HCT116 (cell line): ENCODE results near the gene GIT2. TPM values are rescaled to one million over a fixed set of nuclear protein-coding genes. Genes with fewer than 3 reads are reported as not detected.

Experiments
- ATAC-seq: fragments of 200-7000 bp; cut with Tn5 transposase; 2 replicates; pipeline ENCODE4 v1.9.1; 2020; ENCODE audit warnings: mild to moderate bottlenecking, moderate library complexity
- BruUV-seq: library from RNA; stranded (reverse); fragments of 400-500 nt; replicated peaks from 2 replicates; lab custom pipeline; 2021; lab: Mats Ljungman, UMichigan
- CTCF ChIA-PET: fragments of 300-600 bp; sonication (Branson Sonifier 250); formaldehyde crosslinking; loops from one replicate; lab custom pipeline; 2021; ENCODE audit warnings: antibody characterized with exemption; lab: Charles Lee
- POLR2A ChIA-PET: fragments of 300-600, 350-600 bp; sonication (Branson Sonifier 250); formaldehyde crosslinking; loops from one replicate; lab custom pipeline; 2021; ENCODE audit warnings: antibody characterized with exemption; lab: Charles Lee
- RAD21 ChIA-PET, 2 experiments: fragments of 300-600 bp; sonication (Branson Sonifier 250); formaldehyde crosslinking; loops; one replicate each; lab custom pipeline; 2023; ENCODE audit warnings: low total read pairs in 2 of 2; ENCODE audit not compliant: uncharacterized antibody in 2 of 2, unreplicated experiment in 2 of 2, low non-redundant PET in 1 of 2; lab: Charles Lee
- DNase-seq: peaks from one replicate; pipeline ENCODE4 v3.0.0-alpha.2; 2010; ENCODE audit warnings: low read depth, low spot score
- H2AFZ ChIP-seq: fragments of 200-600 bp; shearing (Covaris generic), sonication (generic); 2 replicates; pipeline ENCODE4 v1.6.1; 2017; ENCODE audit warnings: low read depth, mixed run types, mixed read lengths, antibody characterized with exemption, low read length; ENCODE audit not compliant: poor library complexity, severe bottlenecking
- H3K27ac ChIP-seq: 2 replicates; pipeline ENCODE4 v1.5.1; 2012; ENCODE audit warnings: low read depth, low read length
- H3K27me3 ChIP-seq: fragments of 200-600 bp; sonication (generic); 2 replicates; pipeline ENCODE4 v1.6.1; 2016; ENCODE audit warnings: mixed run types, low read length, mixed read lengths; ENCODE audit not compliant: insufficient read depth
- H3K36me3 ChIP-seq, 2 experiments: fragments of 200-500 bp in 1 of 2; fragments of 200-600 bp in 1 of 2; sonication (Bioruptor generic) in 1 of 2; sonication (generic) in 1 of 2; 2 replicates each; pipeline versions ENCODE4 v1.5.1 to v1.6.1; 2014 to 2016; ENCODE audit warnings: low read length in 2 of 2, inconsistent platforms in 1 of 2, mixed read lengths in 1 of 2, mixed run types in 1 of 2; ENCODE audit not compliant: insufficient read depth in 2 of 2, control insufficient read depth in 1 of 2
- H3K4me1 ChIP-seq, 2 experiments: fragments of 200-600 bp in 1 of 2; sonication (generic) in 1 of 2; 2 replicates each; pipeline versions ENCODE4 v1.5.1 to v1.6.1; 2012 to 2017; ENCODE audit warnings: low read length in 2 of 2, inconsistent platforms in 1 of 2, mild to moderate bottlenecking in 1 of 2, mixed read lengths in 1 of 2, mixed run types in 1 of 2, moderate library complexity in 1 of 2; ENCODE audit not compliant: insufficient read depth in 2 of 2, control insufficient read depth in 1 of 2
- H3K4me2 ChIP-seq: fragments of 200-600 bp; sonication (generic); 2 replicates; pipeline ENCODE4 v1.6.1; 2017; ENCODE audit warnings: mixed run types, low read length, mixed read lengths
- H3K4me3 ChIP-seq, 2 experiments: fragments of 200-600 bp in 1 of 2; sonication (generic) in 1 of 2; replicated peaks in 1 of 2; 2 replicates each; pipeline ENCODE4 v1.5.1; 2011 to 2016; ENCODE audit warnings: low read length in 2 of 2, control low read depth in 1 of 2, low read depth in 1 of 2, mild to moderate bottlenecking in 1 of 2, mixed read lengths in 1 of 2, mixed run types in 1 of 2
- H3K79me2 ChIP-seq: fragments of 200-600 bp; sonication (generic); 2 replicates; pipeline ENCODE4 v1.6.1; 2017; ENCODE audit warnings: mild to moderate bottlenecking, mixed run types, low read length, moderate library complexity, mixed read lengths; ENCODE audit not compliant: insufficient read depth
- H3K9ac ChIP-seq: fragments of 200-600 bp; sonication (generic); 2 replicates; pipeline ENCODE4 v1.6.1; 2016; ENCODE audit warnings: low read length, mixed read lengths
- H3K9me2 ChIP-seq: fragments of 200-600 bp; sonication (generic), shearing (Covaris generic); 2 replicates; pipeline ENCODE4 v1.6.1; 2017; ENCODE audit warnings: mixed run types, mild to moderate bottlenecking, moderate library complexity; ENCODE audit not compliant: insufficient read depth
- H3K9me3 ChIP-seq, 2 experiments: fragments of 200-500 bp in 1 of 2; fragments of 200-600 bp in 1 of 2; sonication (Bioruptor generic) in 1 of 2; sonication (generic) in 1 of 2; 2 replicates each; pipeline ENCODE4 v1.6.1; 2014 to 2017; ENCODE audit warnings: low read length in 2 of 2, mixed read lengths in 2 of 2, inconsistent platforms in 1 of 2, low read depth in 1 of 2, mild to moderate bottlenecking in 1 of 2, mixed run types in 1 of 2, moderate library complexity in 1 of 2; ENCODE audit not compliant: control insufficient read depth in 1 of 2, insufficient read depth in 1 of 2
- H4K20me1 ChIP-seq: fragments of 200-600 bp; sonication (generic), shearing (Covaris generic); 2 replicates; pipeline ENCODE4 v1.6.1; 2017; ENCODE audit warnings: mixed run types, mild to moderate bottlenecking, moderate library complexity; ENCODE audit not compliant: insufficient read depth
- ATF3 ChIP-seq: IDR thresholded peaks from 2 replicates; pipeline ENCODE4 v1.6.1; 2012
- CBX3 ChIP-seq: IDR thresholded peaks from 2 replicates; pipeline ENCODE4 v1.6.1; 2012; ENCODE audit warnings: low read depth
- CTCF ChIP-seq, 3 experiments: fragments of 200-600 bp in 1 of 3; sonication (generic) in 1 of 3; IDR thresholded peaks in 2 of 3; conservative IDR thresholded peaks in 1 of 3; 2 replicates each; pipeline ENCODE4 v1.5.1; 2012 to 2017; ENCODE audit warnings: low read depth in 2 of 3, low read length in 2 of 3, antibody characterized with exemption in 1 of 3, borderline replicate concordance in 1 of 3, control low read depth in 1 of 3, mild to moderate bottlenecking in 1 of 3, mixed read lengths in 1 of 3, mixed run types in 1 of 3, moderate library complexity in 1 of 3; ENCODE audit not compliant: insufficient read depth in 1 of 3
- EGR1 ChIP-seq: IDR thresholded peaks from 2 replicates; pipeline ENCODE4 v1.6.1; 2012; ENCODE audit warnings: low read depth
- ELF1 ChIP-seq: IDR thresholded peaks from 2 replicates; pipeline ENCODE4 v1.6.1; 2012; ENCODE audit warnings: low read depth, borderline replicate concordance
- EZH2 ChIP-seq: fragments of 200-600 bp; sonication (generic); IDR thresholded peaks from 2 replicates; pipeline ENCODE4 v1.6.1; 2017; ENCODE audit warnings: antibody characterized with exemption, mixed run types
- EZH2phosphoT487 ChIP-seq: fragments of 200-600 bp; IDR thresholded peaks from 2 replicates; pipeline ENCODE4 v1.6.1; 2018; ENCODE audit warnings: antibody characterized with exemption, borderline replicate concordance
- FOSL1 ChIP-seq: IDR thresholded peaks from 2 replicates; pipeline ENCODE4 v1.6.1; 2012; ENCODE audit warnings: low read depth
- JUND ChIP-seq: IDR thresholded peaks from 2 replicates; pipeline ENCODE4 v1.6.1; 2012
- MAX ChIP-seq: IDR thresholded peaks from 2 replicates; pipeline ENCODE4 v1.6.1; 2012
- POLR2A ChIP-seq: IDR thresholded peaks from 2 replicates; pipeline ENCODE4 v1.7.0; 2011; ENCODE audit warnings: borderline replicate concordance; ENCODE audit not compliant: insufficient read depth, insufficient read length; ENCODE audit errors: extremely low read depth
- POLR2AphosphoS5 ChIP-seq: IDR thresholded peaks from 2 replicates; pipeline ENCODE4 v1.6.1; 2011; ENCODE audit warnings: mild to moderate bottlenecking, low read depth, low read length, moderate library complexity
- REST ChIP-seq: IDR thresholded peaks from 2 replicates; pipeline ENCODE4 v1.6.1; 2012; ENCODE audit warnings: low read depth
- SIN3A ChIP-seq: IDR thresholded peaks from 2 replicates; pipeline ENCODE4 v1.6.1; 2012; ENCODE audit warnings: low read depth
- SP1 ChIP-seq: IDR thresholded peaks from 2 replicates; pipeline ENCODE4 v1.6.1; 2012; ENCODE audit warnings: low read depth
- TCF7L2 ChIP-seq: IDR thresholded peaks from 2 replicates; pipeline ENCODE4 v1.7.0; 2011; ENCODE audit warnings: borderline replicate concordance, inconsistent platforms; ENCODE audit not compliant: insufficient read depth, insufficient read length; ENCODE audit errors: extremely low read depth
- YY1 ChIP-seq: IDR thresholded peaks from 2 replicates; pipeline ENCODE4 v1.6.1; 2011; ENCODE audit warnings: low read length, low read depth, moderate library complexity, mild to moderate bottlenecking; ENCODE audit not compliant: insufficient replicate concordance; ENCODE audit errors: extremely low read depth
- ZFX ChIP-seq: fragments of 450-650 bp; IDR thresholded peaks from 2 replicates; pipeline ENCODE4 v1.6.1; 2017
- ZNF274 ChIP-seq: fragments of 200-500 bp; sonication (Bioruptor generic); IDR thresholded peaks from 2 replicates; pipeline ENCODE4 v1.6.1; 2014; ENCODE audit warnings: mild to moderate bottlenecking, low read depth, low read length, inconsistent platforms
- intact Hi-C: fragments of 100-400 bp; cut with micrococcal nuclease; formaldehyde crosslinking; loops from 2 replicates; pipeline ENCODE4 v1.10.0; 2022
- total RNA-seq: library from RNA; stranded (reverse); gene quantifications from one replicate; pipeline ENCODE4 v1.2.1, GENCODE V29; 2021; ENCODE audit not compliant: unreplicated experiment
- TF ChIP-seq, protein P1 (sequence below): IDR thresholded peaks from 2 replicates; pipeline ENCODE4 v1.6.1; 2011; ENCODE audit warnings: mild to moderate bottlenecking, low read length, moderate library complexity; ENCODE audit not compliant: insufficient replicate concordance; ENCODE audit errors: extremely low read depth

GIT2 gene
- total RNA-seq, 1 experiment from 2014 or later, result 21.5 TPM

GRCh38 chr12:109946913-109947312 is 49.3 kb downstream of the GIT2 start:
- Histone ChIP-seq H3K79me2 (no peaks in the 10 kb centered on the region), H3K9me3 (no peaks in the 10 kb centered on the region), H3K36me3 (0 out of 4 replicates have a peak, but pooled peaks cover 3 to 6% of the 10 kb centered on the region in 2 experiments), H3K4me2 (no peak overlapping the region), H3K4me3 (no peak overlapping the region), H3K27ac (no peak overlapping the region), H3K4me1 (peaks cover 21 to 32% of the 10 kb centered on the region in 2 experiments), H2AFZ (no peak overlapping the region), H3K9ac (no peak overlapping the region), H4K20me1 (no peaks in the 10 kb centered on the region), H3K9me2 (no peaks in the 10 kb centered on the region), H3K27me3 (no peaks in the 10 kb centered on the region)
- CTCF ChIA-PET, result no interaction called here
- TF ChIP-seq FOSL1, result no peak
- no peak for TF ChIP-seq CTCF (IDR thresholded peaks at IDR 0.05 in 2 of 3, conservative IDR thresholded peaks at IDR 0.05 in 1 of 3; ENCODE audit: borderline replicate concordance in 1 of 3, insufficient read depth in 1 of 3, low read depth in 2 of 3, low read length in 2 of 3)
- no peak for TF ChIP-seq ELF1
- TF ChIP-seq YY1, result no peak
- no peak for TF ChIP-seq ZNF274
- TF ChIP-seq ATF3, result no peak
- no peak for TF ChIP-seq JUND
- no peak for TF ChIP-seq MAX
- no peak for TF ChIP-seq EZH2
- TF ChIP-seq CBX3, result no peak
- TF ChIP-seq EGR1, result no peak
- TF ChIP-seq EZH2phosphoT487, result no peak
- TF ChIP-seq, protein P1, sequence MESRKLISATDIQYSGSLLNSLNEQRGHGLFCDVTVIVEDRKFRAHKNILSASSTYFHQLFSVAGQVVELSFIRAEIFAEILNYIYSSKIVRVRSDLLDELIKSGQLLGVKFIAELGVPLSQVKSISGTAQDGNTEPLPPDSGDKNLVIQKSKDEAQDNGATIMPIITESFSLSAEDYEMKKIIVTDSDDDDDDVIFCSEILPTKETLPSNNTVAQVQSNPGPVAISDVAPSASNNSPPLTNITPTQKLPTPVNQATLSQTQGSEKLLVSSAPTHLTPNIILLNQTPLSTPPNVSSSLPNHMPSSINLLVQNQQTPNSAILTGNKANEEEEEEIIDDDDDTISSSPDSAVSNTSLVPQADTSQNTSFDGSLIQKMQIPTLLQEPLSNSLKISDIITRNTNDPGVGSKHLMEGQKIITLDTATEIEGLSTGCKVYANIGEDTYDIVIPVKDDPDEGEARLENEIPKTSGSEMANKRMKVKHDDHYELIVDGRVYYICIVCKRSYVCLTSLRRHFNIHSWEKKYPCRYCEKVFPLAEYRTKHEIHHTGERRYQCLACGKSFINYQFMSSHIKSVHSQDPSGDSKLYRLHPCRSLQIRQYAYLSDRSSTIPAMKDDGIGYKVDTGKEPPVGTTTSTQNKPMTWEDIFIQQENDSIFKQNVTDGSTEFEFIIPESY, result no peak
- TF ChIP-seq TCF7L2, result no peak
- TF ChIP-seq POLR2AphosphoS5, result no peak
- TF ChIP-seq SP1, result no peak
- no peak for TF ChIP-seq POLR2A
- TF ChIP-seq ZFX, result no peak
- no peak for TF ChIP-seq REST
- TF ChIP-seq SIN3A, result no peak
- DNase-seq (no peak), ATAC-seq (no peak)
- RAD21 ChIA-PET, result no interaction called here
- BruUV-seq, result no TSS peak
- intact Hi-C loops, result no loop called here
- POLR2A ChIA-PET, result interaction anchor here (0.6 kb wide), 1 partner anchor 780 kb away, joined by 3 read pairs; no protein-coding TSS in a partner anchor
